Measurements from ENCODE around the gene GABBR2. TPM values are rescaled to one million over a fixed set of nuclear protein-coding genes. Genes with fewer than 3 reads are reported as not detected.

The GABBR2 gene
- total RNA-seq, 2 donors from 2014 or later, result 0.41 TPM; not detected in 1

DNA sequence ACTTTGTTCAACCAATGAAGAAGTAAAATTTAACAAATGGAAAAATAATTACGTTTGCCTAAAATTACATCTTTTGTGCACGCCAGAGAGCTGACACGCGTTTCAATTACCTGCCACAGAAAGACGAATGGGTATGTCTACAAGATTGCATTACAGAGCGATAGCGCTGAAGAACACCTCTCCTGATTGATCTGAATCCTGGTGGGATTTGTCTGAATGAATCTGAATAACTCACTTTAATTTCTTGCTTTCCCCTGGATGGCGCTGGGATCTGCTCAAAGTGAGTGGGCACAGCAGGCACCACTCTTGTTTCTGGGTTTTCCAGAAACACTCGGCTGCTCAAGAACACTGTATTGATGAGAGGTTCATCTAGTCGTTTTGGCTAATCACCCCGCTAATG lies 304.5 kb downstream of the GABBR2 start:
- ATAC-seq, result no peak
- no peak for DNase-seq
- intact Hi-C loops (cut with DNase I), result no loop called here

GRCh38 chr9:98403715-98404114 lies 305.0 kb downstream of the GABBR2 start:
- no peak for DNase-seq
- no peak for ATAC-seq
- intact Hi-C loops (cut with DNase I), result no loop called here

GRCh38 chr9:98402019-98402840 lies 306.5 kb downstream of the GABBR2 start:
- ATAC-seq, result no peak
- intact Hi-C loops (cut with DNase I), result no loop called here
- no peak for DNase-seq

DNA sequence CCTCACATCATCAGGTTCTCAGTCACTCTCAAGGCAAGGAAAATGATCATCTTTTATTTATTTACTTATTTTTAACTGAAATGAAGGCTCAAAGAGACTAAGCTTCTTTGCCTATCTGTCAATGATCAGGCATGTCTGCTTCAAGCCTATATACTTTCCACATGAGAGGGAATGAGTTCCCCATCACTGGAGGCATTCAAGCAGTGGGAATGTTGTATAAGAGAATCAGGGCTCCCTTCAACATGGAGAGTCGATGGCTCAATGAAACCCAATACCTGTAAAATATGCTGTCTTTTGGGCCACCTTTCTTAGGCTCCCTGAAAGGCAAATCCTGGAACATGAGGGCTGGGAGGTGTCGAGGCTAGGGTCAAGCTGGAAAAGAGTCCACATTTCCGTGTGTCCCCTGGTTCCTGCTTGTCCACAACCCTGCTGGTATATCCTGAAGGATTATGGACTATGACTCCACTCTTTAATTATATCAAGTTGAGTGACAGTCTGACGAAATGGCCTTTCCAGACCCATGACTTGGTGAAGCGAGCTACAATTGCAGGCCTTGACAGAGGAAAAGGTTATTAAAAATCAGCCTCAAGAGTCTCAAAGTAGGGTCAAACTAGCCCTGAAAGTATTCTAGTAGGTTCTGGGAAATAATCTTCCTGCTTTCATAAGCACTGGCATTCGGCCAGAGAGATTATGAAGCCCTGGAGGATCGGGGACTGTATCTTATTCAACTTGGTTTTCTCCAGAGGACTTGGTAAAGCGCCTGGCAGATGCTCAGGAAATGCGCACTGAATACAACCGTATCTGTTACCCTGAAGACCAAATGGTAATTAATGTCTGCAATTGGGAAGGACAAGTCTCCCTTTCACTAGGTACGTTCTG lies 307.4 kb downstream of the GABBR2 start:
- intact Hi-C loops (cut with DNase I), result no loop called here
- no peak for DNase-seq
- ATAC-seq, result no peak

DNA sequence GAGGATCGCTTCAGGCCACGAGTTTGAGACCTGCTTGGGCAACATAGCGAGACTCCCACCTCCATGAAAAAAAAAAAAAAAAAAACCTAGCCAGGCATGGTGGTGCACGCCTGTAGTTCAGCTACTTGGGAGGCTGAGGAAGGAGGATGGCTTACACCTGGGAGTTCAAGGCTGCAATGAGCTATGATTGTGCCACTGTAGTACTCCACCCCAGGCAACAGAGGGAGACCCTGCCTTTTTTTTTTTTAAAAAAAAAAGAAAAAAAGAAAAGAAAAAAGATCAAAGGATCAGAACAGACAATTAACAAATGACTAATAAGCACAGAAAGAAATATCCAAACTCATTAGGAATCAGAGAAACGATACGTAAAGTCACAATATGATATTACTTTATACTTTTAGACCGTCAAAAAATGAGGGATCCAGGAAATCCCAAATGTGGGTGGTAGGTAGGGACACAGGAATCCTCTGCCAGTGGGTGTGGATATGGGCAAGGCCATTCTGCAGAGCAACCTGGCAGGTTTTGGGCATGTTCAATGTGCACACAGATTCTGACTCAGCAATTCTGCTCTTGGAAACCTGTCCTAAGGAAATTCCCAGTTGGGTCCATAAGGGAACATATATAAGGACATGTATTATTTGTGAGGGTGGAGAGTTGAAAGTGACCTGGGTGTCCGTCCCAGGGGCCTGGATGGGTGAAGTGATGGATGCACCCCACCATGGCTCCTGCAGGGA lies 308.6 kb downstream of the GABBR2 start:
- no peak for ATAC-seq

DNA sequence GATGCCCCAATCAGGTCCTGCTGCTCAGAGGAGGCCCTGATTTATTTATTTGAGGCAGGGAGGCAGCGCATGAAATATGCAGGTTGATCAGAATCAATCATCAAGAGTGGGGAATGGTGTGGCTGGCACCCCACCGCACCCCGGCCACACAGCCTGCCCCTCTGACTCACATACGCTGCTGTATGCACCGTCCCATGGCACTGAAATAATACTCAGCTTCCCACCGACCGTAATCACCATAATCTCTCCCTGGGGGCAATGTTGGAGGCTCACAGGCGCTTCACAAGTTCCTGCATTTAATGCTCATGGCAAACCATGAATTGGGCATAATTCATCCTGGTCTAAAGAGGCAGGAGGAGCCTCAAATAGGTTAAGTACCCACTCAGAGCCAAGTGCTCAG lies 312.1 kb downstream of the GABBR2 start:
- ATAC-seq, result no peak
- DNase-seq, result no peak
- intact Hi-C loops (cut with DNase I), result no loop called here

More for the DNA sequence above, 308.6 kb downstream of the GABBR2 start:
- intact Hi-C loops (cut with DNase I), result no loop called here
- no peak for DNase-seq

DNA sequence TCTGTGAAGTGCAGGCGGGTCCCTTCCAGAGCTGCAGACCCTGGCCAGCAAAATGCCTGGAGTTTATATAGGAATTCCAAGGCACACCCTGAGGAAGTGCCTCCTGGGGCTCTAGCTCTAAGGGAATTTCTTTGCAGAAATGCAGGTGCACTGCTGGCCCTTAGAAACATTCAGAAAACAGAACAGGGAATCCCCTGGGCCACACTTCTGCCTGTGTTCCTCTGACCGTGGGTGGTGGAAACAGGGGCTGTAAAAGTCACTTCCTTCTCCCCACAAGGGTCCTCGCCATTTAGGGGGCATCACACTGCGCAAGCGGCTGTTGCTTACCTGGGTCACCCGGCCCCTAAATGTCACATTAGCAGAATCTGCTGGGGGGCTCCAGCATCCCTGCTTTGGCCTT lies 312.5 kb downstream of the GABBR2 start:
- DNase-seq (no peak), ATAC-seq (no peak)
- intact Hi-C loops (cut with DNase I), result no loop called here

DNA sequence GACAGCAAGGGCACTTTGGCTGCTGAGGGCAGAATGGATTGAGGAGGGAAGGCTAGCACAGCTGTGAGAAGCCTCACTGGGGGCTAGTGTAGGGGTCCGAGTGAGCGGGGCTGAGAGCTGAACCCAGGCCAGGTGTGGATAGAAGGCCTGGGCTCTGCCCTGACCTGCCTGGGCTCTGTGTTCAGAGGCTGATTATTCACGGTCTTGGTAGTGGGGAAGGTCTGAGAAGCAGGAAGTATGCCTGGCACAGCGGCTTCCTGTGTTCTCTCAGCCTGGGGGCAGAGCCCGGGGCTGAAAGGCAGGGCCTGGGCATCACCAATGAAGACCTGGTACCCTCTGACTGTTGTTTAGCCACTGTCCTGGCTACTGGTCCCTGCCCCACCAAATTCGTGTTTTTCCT lies 316.9 kb downstream of the GABBR2 start:
- ATAC-seq, result no peak
- intact Hi-C loops (cut with DNase I), result no loop called here
- DNase-seq, result no peak

DNA sequence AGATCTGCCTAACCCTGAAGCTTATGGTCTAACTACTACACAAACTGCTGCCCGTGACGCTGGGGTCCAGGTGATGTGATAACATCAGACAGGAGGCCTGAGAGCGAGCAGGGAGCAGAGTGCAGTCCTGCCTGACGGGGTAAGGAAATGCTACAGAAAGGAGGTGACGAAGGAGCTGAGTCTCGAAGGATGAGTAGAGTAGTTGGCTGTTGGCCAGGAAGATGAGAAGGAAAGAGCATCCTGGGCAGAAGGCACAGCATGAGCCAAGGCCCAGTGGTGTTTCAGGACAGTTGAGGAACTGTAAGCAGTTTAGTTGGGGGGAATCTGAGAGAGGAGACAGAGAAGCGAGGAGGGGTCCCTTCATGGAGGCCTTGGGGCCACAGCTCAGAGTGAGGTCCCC lies 317.3 kb downstream of the GABBR2 start:
- no peak for DNase-seq
- intact Hi-C loops (cut with DNase I), result no loop called here
- no peak for ATAC-seq

- ATAC-seq (no peak), DNase-seq (no peak)
These were observed 323.0 kb downstream of the GABBR2 start for GRCh38 chr9:98385751-98386150.

DNA sequence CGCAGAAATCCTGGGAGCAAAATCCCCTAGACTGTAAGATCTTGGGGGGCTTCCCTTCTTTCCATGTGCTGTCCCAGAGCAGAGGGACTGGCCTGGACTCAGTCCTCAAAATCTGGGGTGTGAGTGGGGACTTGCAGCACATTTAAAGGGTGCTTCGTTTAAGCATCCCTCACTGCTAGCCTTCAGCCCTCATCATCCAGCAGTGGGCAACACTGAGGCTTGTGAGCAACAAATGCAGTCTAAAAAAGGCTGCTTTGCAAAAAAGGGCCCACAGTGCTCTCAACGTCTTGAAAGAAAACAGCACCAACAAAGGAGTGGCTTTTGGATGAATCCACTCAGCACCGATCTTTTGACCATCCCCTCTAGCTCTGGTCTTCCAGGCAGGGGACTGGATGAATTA lies 325.0 kb downstream of the GABBR2 start:
- intact Hi-C loops (cut with DNase I), result no loop called here
- DNase-seq (no peak), ATAC-seq (no peak)

More at GRCh38 chr9:98385751-98386150, 323.0 kb downstream of the GABBR2 start:
- intact Hi-C loops (cut with DNase I), result no loop called here

GRCh38 chr9:98381311-98382103 lies 327.2 kb downstream of the GABBR2 start:
- DNase-seq (no peak), ATAC-seq (no peak)
- intact Hi-C loops (cut with DNase I), result no loop called here

GRCh38 chr9:98380065-98380681 lies 328.6 kb downstream of the GABBR2 start:
- DNase-seq (no peak), ATAC-seq (no peak)
- intact Hi-C loops (cut with DNase I), result no loop called here

GRCh38 chr9:98379572-98379971 lies 329.2 kb downstream of the GABBR2 start:
- intact Hi-C loops (cut with DNase I), result no loop called here
- ATAC-seq (no peak), DNase-seq (no peak)

DNA sequence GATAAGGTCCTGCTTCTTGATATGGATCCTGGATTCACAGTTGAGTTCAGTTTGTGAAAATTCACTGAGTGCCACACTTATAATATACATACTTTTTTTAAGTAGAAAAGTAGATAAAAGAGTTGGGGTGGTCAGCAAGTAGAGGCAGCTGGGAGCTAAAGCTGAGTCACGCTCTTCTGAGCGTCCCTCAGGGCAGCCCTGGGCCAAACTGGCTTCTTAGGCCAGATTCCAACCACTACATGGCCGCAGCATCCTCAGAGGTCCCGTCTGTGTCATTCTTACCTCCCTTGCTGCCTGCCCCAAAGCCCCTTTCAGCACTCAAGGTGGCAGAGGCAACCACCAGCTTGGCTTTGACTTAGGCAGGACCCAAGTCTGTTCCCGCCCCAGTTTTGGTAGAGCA lies 329.9 kb downstream of the GABBR2 start:
- no peak for DNase-seq
- intact Hi-C loops (cut with DNase I), result no loop called here
- no peak for ATAC-seq

GRCh38 chr9:98378206-98378780 lies 330.4 kb downstream of the GABBR2 start:
- intact Hi-C loops (cut with DNase I), result no loop called here
- DNase-seq, result no peak
- ATAC-seq, result no peak

DNA sequence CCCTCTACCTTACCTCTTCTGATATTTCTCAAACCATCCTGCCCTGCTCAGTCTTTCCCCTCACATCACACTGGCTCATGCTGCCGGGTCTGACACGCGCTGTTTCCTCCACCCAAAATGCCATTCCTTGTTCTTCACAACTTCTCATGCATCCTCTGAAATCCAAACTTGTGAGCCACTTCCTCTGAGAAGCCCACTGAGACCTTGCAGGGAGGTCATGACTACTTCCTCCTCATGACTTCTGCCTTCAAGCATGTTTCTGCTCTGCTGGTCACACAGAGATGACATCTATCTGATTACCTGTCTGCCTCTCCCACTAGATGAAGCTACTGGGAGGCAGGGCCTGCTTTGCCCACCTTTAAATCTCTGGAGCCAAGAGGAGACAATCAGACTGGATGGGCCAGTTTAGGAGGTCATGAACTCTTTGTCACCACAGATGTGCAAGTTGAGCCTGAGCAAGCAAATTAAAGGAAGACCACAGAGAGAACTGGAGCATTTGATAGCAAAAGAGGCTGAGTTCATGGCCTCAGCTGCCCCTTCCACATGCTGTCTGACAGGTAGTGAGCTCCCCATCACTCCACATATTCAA lies 333.5 kb downstream of the GABBR2 start:
- no peak for DNase-seq
- ATAC-seq, result no peak
- intact Hi-C loops (cut with DNase I), result no loop called here

Data from left cardiac atrium (tissue), 4 donors.